Activated CD8-positive, alpha-beta T cell treated with anti-CD3 and anti-CD28 coated beads for 36 hours (primary cell): ENCODE measurements around the gene ACTRT3. TPM values are rescaled to one million over a fixed set of nuclear protein-coding genes. Genes with fewer than 3 reads are reported as not detected.

Source experiments
- ATAC-seq: fragments of 200-7000 bp; cut with Tn5 transposase; one replicate; pipeline ENCODE4 v1.10.0; 2021; ENCODE audit warnings: mild to moderate bottlenecking, moderate library complexity
- CTCF ChIA-PET: fragments of 350-600 bp; sonication (Branson Sonifier 250); formaldehyde crosslinking; loops from one replicate; lab custom pipeline; 2021; ENCODE audit warnings: antibody characterized with exemption; lab: Charles Lee
- POLR2A ChIA-PET: fragments of 350-600 bp; sonication (Branson Sonifier 250); formaldehyde crosslinking; loops from one replicate; lab custom pipeline; 2021; ENCODE audit warnings: antibody characterized with exemption; lab: Charles Lee
- DNase-seq: peaks from one replicate; pipeline ENCODE4 v3.0.0-alpha.2; 2020
- H3K27ac Mint-ChIP-seq: one replicate; pipeline ENCODE4 v1.8.0; 2021; ENCODE audit warnings: mild to moderate bottlenecking, mixed read lengths
- H3K27me3 Mint-ChIP-seq: one replicate; pipeline ENCODE4 v1.8.0; 2021; ENCODE audit warnings: mixed read lengths
- H3K36me3 Mint-ChIP-seq: one replicate; pipeline ENCODE4 v1.8.0; 2021; ENCODE audit warnings: low read depth, mixed read lengths
- H3K4me1 Mint-ChIP-seq: one replicate; pipeline ENCODE4 v1.8.0; 2021; ENCODE audit warnings: low read depth, mixed read lengths
- H3K4me3 Mint-ChIP-seq: one replicate; pipeline ENCODE4 v1.8.0; 2021; ENCODE audit warnings: mild to moderate bottlenecking, moderate library complexity, mixed read lengths
- H3K9me3 Mint-ChIP-seq: one replicate; pipeline ENCODE4 v1.8.0; 2021; ENCODE audit warnings: mixed read lengths
- CTCF ChIP-seq: fragments of 200-600 bp; IDR thresholded peaks from one replicate; pipeline ENCODE4 v1.8.0; 2022; ENCODE audit warnings: antibody characterized with exemption, mild to moderate bottlenecking
- intact Hi-C: fragments of 100-400 bp; cut with micrococcal nuclease; formaldehyde crosslinking; loops from one replicate; pipeline ENCODE4 v1.10.0; 2022
- total RNA-seq, 2 experiments: library from RNA; stranded (reverse); gene quantifications; one replicate each; pipeline ENCODE4 v1.2.3, GENCODE V29; 2021

ACTRT3 gene
- total RNA-seq = under 1 TPM; 0.14 to 0.54 TPM

GRCh38 chr3:169769287-169770181, at the start of gene ACTRT3:
ACTRT3 (minus strand) TSS chr3:169769561; CDS start chr3:169769520, 41 bp downstream.
- H3K27ac Mint-ChIP-seq = peak within 1 kb of the TSS; percentile 84

GRCh38 chr3:169818316-169818715, 49.0 kb upstream of the ACTRT3 start:
- peaks cover 16% of the 10 kb centered on the region for H3K9me3 Mint-ChIP-seq
- H3K4me3 Mint-ChIP-seq = no peak overlapping the region
- ATAC-seq = no peak
- intact Hi-C loops = no loop called here
- no peak overlapping the region for H3K27ac Mint-ChIP-seq
- H3K4me1 Mint-ChIP-seq = peaks cover 11% of the 10 kb centered on the region
- H3K27me3 Mint-ChIP-seq = peaks cover 6% of the 10 kb centered on the region
- ChIA-PET CTCF (no interaction called here), POLR2A (no interaction called here)
- DNase-seq = no peak
- peaks cover 6% of the 10 kb centered on the region for H3K36me3 Mint-ChIP-seq
- TF ChIP-seq CTCF = no peak

More at GRCh38 chr3:169769287-169770181, at the start of gene ACTRT3:
- Mint-ChIP-seq H3K9me3 (no peaks in the 10 kb centered on the region), H3K4me1 (peaks cover 13% of the 10 kb centered on the region), H3K4me3 (peak within 1 kb of the TSS; percentile 80), H3K36me3 (peaks cover 17% of the 10 kb centered on the region), H3K27me3 (no peaks in the 10 kb centered on the region)
- peak; percentile 80 for DNase-seq
- POLR2A ChIA-PET = interaction anchor here (0.7 to 1.0 kb wide), 7 partner anchors 11 to 1097 kb away, joined by 3 to 4 read pairs (median 3); partner anchors contain the start of genes LRRC34, LRRIQ4, PHC3 and SEC62
- ATAC-seq = peak; percentile 23
- intact Hi-C loops = no loop called here
- CTCF ChIA-PET = interaction anchor here (1.0 kb wide), 1 partner anchor 8 kb away, joined by 3 read pairs; no protein-coding TSS in a partner anchor
- no peak for TF ChIP-seq CTCF

- intact Hi-C loops = no loop called here
- Mint-ChIP-seq H3K4me1 (peaks cover 19% of the 10 kb centered on the region), H3K4me3 (no peak overlapping the region), H3K9me3 (peaks cover 16% of the 10 kb centered on the region), H3K36me3 (peaks cover 6% of the 10 kb centered on the region), H3K27me3 (peaks cover 4% of the 10 kb centered on the region), H3K27ac (no peak overlapping the region)
- TF ChIP-seq CTCF = no peak
- no peak for DNase-seq
- no peak for ATAC-seq
- CTCF ChIA-PET = no interaction called here
- POLR2A ChIA-PET = no interaction called here
Observed at GRCh38 chr3:169815590-169816150, 46.3 kb upstream of the ACTRT3 start.

- ChIA-PET CTCF (interaction anchor here (0.5 to 1.5 kb wide), 3 partner anchors 18 to 49 kb away, joined by 3 read pairs; no protein-coding TSS in a partner anchor), POLR2A (interaction anchor here (0.6 to 2.5 kb wide), 4 partner anchors 41 to 173 kb away, joined by 3 to 13 read pairs (median 4); partner anchors contain the start of genes ACTRT3 and MYNN)
- H3K9me3 Mint-ChIP-seq = peaks cover 16% of the 10 kb centered on the region
- peak; percentile 86 for ATAC-seq
- peaks cover 24% of the 10 kb centered on the region for H3K4me1 Mint-ChIP-seq
- peak; percentile 67 for TF ChIP-seq CTCF
- peak overlapping the region; percentile 92 for H3K27ac Mint-ChIP-seq
- H3K36me3 Mint-ChIP-seq = peaks cover 6% of the 10 kb centered on the region
- intact Hi-C loops = loop anchor here (2.0 to 5.0 kb wide), 2 partner anchors 41 to 153 kb away; partner anchors contain the start of genes MYNN and SEC62
- H3K4me3 Mint-ChIP-seq = peak overlapping the region; percentile 81
- peak; percentile 93 for DNase-seq
- peaks cover 4% of the 10 kb centered on the region for H3K27me3 Mint-ChIP-seq
Observed at GRCh38 chr3:169813757-169814517, 44.6 kb upstream of the ACTRT3 start.
